Progenitor cell of endocrine pancreas (in vitro differentiated cells): ENCODE measurements around the gene XYLB. TPM values are rescaled to one million over a fixed set of nuclear protein-coding genes. Genes with fewer than 3 reads are reported as not detected.

ENCODE experiments used
- DNase-seq: peaks from one replicate; pipeline ENCODE4 v3.0.0; 2021; ENCODE audit warnings: low spot score; ENCODE audit not compliant: unreplicated experiment
- H3K27ac Mint-ChIP-seq: 2 replicates; pipeline ENCODE4 v1.8.0; 2021; ENCODE audit warnings: mild to moderate bottlenecking, moderate library complexity, mixed read lengths
- H3K27me3 Mint-ChIP-seq: 2 replicates; pipeline ENCODE4 v1.8.0; 2021; ENCODE audit warnings: mixed read lengths
- H3K36me3 Mint-ChIP-seq: 2 replicates; pipeline ENCODE4 v1.8.0; 2022; ENCODE audit warnings: mixed read lengths; ENCODE audit not compliant: insufficient read depth
- H3K4me1 Mint-ChIP-seq: 2 replicates; pipeline ENCODE4 v1.8.0; 2021; ENCODE audit warnings: low read depth, mixed read lengths
- H3K4me3 Mint-ChIP-seq: 2 replicates; pipeline ENCODE4 v1.8.0; 2021; ENCODE audit warnings: low read depth, mild to moderate bottlenecking, moderate library complexity, mixed read lengths
- H3K9me3 Mint-ChIP-seq: 2 replicates; pipeline ENCODE4 v1.8.0; 2021; ENCODE audit warnings: low read depth, mixed read lengths
- total RNA-seq: library from RNA; stranded (reverse); gene quantifications from 2 replicates; pipeline ENCODE4 v1.2.1, GENCODE V29; 2021
- TF ChIP-seq, protein P1 (sequence below): fragments of 200-600 bp; sonication (generic); IDR thresholded peaks from one replicate; pipeline ENCODE4 v1.5.0; 2021; ENCODE audit warnings: antibody characterized with exemption, mild to moderate bottlenecking; ENCODE audit not compliant: unreplicated experiment

Gene XYLB
- total RNA-seq, 1 donor from 2014 or later, result 4.0 TPM

DNA sequence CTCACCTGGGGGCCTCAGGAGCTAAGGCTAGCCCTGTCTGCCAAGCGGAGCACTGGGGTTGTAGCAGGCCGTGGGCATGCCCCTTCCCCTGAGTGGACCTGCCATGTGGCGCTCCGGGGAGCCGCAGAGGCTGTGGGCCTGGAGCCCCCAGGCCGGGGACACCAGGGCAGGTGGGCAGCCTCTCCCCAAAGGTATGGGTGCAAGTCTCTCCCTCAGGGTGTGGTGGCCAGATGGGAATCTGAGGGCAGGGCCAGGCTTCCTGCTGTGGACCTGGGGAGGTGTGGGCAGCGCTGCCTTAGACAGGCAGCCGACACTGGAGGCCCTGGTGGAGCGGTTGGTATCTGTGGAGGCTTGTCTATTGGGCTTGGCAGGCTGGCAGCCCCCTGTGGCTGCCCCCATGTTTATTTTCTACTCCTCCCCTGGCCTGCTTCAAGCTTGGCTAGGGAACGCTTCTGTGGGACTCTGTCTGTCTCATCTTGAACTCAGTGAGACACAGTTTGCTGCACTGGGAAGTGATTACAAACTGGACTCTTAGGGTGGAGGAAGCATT is 113.0 kb downstream of the XYLB start:
- H3K9me3 Mint-ChIP-seq, result peaks cover 7% of the 10 kb centered on the region

DNA sequence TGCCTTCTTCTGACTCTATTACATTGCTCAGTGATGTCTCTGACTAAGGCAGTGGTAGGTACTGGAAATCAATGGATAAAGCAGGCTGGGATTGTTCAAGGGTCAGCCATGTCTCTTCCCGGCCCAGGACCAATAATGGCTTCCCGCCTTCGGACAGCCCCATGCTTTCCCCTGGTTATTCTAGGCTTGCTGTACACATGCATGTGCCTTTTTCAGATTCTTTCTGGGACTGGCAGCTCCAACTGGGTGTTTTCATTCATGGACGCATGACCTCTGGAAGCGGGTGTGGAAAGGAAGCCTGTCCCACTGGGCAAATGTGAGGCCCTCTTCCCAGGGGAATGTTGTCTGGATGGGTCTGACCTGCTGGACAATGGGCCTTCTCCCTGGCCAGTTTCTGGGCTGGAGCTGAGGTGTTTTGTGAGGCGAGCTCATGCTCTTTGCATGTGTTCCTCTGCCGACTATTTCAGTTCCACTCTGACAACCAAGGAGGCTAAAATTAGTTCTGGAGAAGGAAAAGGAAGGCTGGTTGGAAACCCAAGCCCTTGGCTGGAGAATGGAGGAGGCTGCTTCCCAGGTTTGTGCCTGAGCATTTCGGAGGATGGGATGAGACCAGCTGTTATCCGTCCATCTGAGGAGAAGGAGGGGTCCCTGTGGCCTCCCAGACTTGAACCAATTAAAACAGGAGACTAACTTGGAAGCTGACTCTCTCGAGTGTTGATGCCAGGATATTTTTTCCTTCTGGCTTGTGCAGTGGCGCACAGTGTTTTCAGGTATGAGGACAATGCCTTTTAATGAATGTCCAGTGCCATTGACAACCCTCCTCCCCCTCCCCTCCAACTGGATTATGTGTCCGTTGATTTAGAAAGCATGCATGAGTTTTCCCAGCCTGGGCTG is 114.0 kb downstream of the XYLB start:
- Mint-ChIP-seq H3K4me1 (peaks cover 36% of the 10 kb centered on the region), H3K9me3 (peaks cover 10% of the 10 kb centered on the region), H3K27ac (peak overlapping the region; percentile 79), H3K27me3 (no peaks in the 10 kb centered on the region), H3K4me3 (no peak overlapping the region), H3K36me3 (peaks cover 7% of the 10 kb centered on the region)
- TF ChIP-seq, protein P1, sequence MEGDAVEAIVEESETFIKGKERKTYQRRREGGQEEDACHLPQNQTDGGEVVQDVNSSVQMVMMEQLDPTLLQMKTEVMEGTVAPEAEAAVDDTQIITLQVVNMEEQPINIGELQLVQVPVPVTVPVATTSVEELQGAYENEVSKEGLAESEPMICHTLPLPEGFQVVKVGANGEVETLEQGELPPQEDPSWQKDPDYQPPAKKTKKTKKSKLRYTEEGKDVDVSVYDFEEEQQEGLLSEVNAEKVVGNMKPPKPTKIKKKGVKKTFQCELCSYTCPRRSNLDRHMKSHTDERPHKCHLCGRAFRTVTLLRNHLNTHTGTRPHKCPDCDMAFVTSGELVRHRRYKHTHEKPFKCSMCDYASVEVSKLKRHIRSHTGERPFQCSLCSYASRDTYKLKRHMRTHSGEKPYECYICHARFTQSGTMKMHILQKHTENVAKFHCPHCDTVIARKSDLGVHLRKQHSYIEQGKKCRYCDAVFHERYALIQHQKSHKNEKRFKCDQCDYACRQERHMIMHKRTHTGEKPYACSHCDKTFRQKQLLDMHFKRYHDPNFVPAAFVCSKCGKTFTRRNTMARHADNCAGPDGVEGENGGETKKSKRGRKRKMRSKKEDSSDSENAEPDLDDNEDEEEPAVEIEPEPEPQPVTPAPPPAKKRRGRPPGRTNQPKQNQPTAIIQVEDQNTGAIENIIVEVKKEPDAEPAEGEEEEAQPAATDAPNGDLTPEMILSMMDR, result no peak
- no peak for DNase-seq

More for the DNA sequence above, 113.0 kb downstream of the XYLB start:
- H3K36me3 Mint-ChIP-seq, result peaks cover 3% of the 10 kb centered on the region
- no peak for DNase-seq
- no peaks in the 10 kb centered on the region for H3K27me3 Mint-ChIP-seq
- H3K4me3 Mint-ChIP-seq, result no peak overlapping the region
- peaks cover 39% of the 10 kb centered on the region for H3K4me1 Mint-ChIP-seq
- TF ChIP-seq, protein P1, result no peak
- H3K27ac Mint-ChIP-seq, result peak overlapping the region; percentile 41

Other genes with a start within 250 kb of the XYLB start
- 97.8 and 104 TPM in 2 replicates for gene ACAA1, start 209.7 kb upstream of the XYLB start, total RNA-seq
- 23.9 and 24.2 TPM in 2 replicates for gene MYD88, start 208.1 kb upstream of the XYLB start, total RNA-seq
- 55.5 and 56.3 TPM in 2 replicates for gene OXSR1, start 181.2 kb upstream of the XYLB start, total RNA-seq
- 0.62 and 0.67 TPM in 2 replicates for gene SLC22A13, start 81.0 kb upstream of the XYLB start, total RNA-seq
- 0.18 and 0.72 TPM in 2 replicates for gene SLC22A14, start 64.5 kb upstream of the XYLB start, total RNA-seq
- 77.6 and 83.9 TPM in 2 replicates for gene ACVR2B, start 107.1 kb downstream of the XYLB start, total RNA-seq
- gene EXOG, start 149.6 kb downstream of the XYLB start, total RNA-seq, result 15.2 and 16.5 TPM in 2 replicates